ENCODE data around the gene ZFPM1.

ZFPM1 gene

GRCh38 chr16:88448461-88449266 lies 4.4 kb upstream of the ZFPM1 start:
- in situ Hi-C loops (cut with MboI; ENCODE audit: low sequenced_read_pairs) = no loop called here

GRCh38 chr16:88449267-88449561 lies 3.9 kb upstream of the ZFPM1 start:
- in situ Hi-C loops (cut with MboI; ENCODE audit: low sequenced_read_pairs) = no loop called here

- in situ Hi-C loops (cut with MboI; ENCODE audit: low sequenced_read_pairs) = no loop called here
Observed at GRCh38 chr16:88451586-88452481, 1.2 kb upstream of the ZFPM1 start.

- in situ Hi-C loops (cut with MboI; ENCODE audit: low sequenced_read_pairs) = no loop called here
Observed at GRCh38 chr16:88452482-88453216, 431 bp upstream of the ZFPM1 start.

GRCh38 chr16:88453611-88454522 lies 787 bp downstream of the ZFPM1 start:
- in situ Hi-C loops (cut with MboI; ENCODE audit: low sequenced_read_pairs) = no loop called here

- in situ Hi-C loops (cut with MboI; ENCODE audit: low sequenced_read_pairs) = no loop called here
Observed at GRCh38 chr16:88454523-88454947, 1.5 kb downstream of the ZFPM1 start.

GRCh38 chr16:88455610-88456355 lies 2.7 kb downstream of the ZFPM1 start:
- in situ Hi-C loops (cut with MboI; ENCODE audit: low sequenced_read_pairs) = no loop called here

GRCh38 chr16:88456356-88457292 lies 3.5 kb downstream of the ZFPM1 start:
- in situ Hi-C loops (cut with MboI; ENCODE audit: low sequenced_read_pairs) = no loop called here

- in situ Hi-C loops (cut with MboI; ENCODE audit: low sequenced_read_pairs) = no loop called here
Observed at GRCh38 chr16:88458039-88458772, 5.1 kb downstream of the ZFPM1 start.

GRCh38 chr16:88458773-88459235 lies 5.7 kb downstream of the ZFPM1 start:
- in situ Hi-C loops (cut with MboI; ENCODE audit: low sequenced_read_pairs) = no loop called here

- in situ Hi-C loops (cut with MboI; ENCODE audit: low sequenced_read_pairs) = no loop called here
Observed at GRCh38 chr16:88459366-88460073, 6.4 kb downstream of the ZFPM1 start.

GRCh38 chr16:88460496-88461330 lies 7.6 kb downstream of the ZFPM1 start:
- in situ Hi-C loops (cut with MboI; ENCODE audit: low sequenced_read_pairs) = no loop called here

GRCh38 chr16:88461331-88462269 lies 8.5 kb downstream of the ZFPM1 start:
- in situ Hi-C loops (cut with MboI; ENCODE audit: low sequenced_read_pairs) = no loop called here

- in situ Hi-C loops (cut with MboI; ENCODE audit: low sequenced_read_pairs) = no loop called here
Observed at GRCh38 chr16:88462396-88462795, 9.3 kb downstream of the ZFPM1 start.

GRCh38 chr16:88463411-88463810 lies 10.3 kb downstream of the ZFPM1 start:
- in situ Hi-C loops (cut with MboI; ENCODE audit: low sequenced_read_pairs) = no loop called here
